ENCODE results near the gene SRGAP3.

The SRGAP3 gene

GRCh38 chr3:9030034-9030433, 219.4 kb downstream of the SRGAP3 start:
- H3K27ac ChIP-seq = no peak overlapping the region

GRCh38 chr3:9028134-9028533, 221.3 kb downstream of the SRGAP3 start:
- TF ChIP-seq CTCF (IDR thresholded peaks at IDR 0.05) (no peak), ZFX (IDR thresholded peaks at IDR 0.05; ENCODE audit: borderline replicate concordance) (no peak)
- H3K27ac ChIP-seq = no peak overlapping the region

More at GRCh38 chr3:9030034-9030433, 219.4 kb downstream of the SRGAP3 start:
- no peak for TF ChIP-seq ZFX (IDR thresholded peaks at IDR 0.05; ENCODE audit: borderline replicate concordance)
- no peak for TF ChIP-seq CTCF (IDR thresholded peaks at IDR 0.05)

- no peak for TF ChIP-seq CTCF (IDR thresholded peaks at IDR 0.05)
- no peak for TF ChIP-seq ZFX (IDR thresholded peaks at IDR 0.05; ENCODE audit: borderline replicate concordance)
- no peak overlapping the region for H3K27ac ChIP-seq
Observed at GRCh38 chr3:9026320-9027045, 223.0 kb downstream of the SRGAP3 start.

GRCh38 chr3:9024341-9024740, 225.1 kb downstream of the SRGAP3 start:
- H3K27ac ChIP-seq = no peak overlapping the region
- TF ChIP-seq ZFX (IDR thresholded peaks at IDR 0.05; ENCODE audit: borderline replicate concordance) = no peak
- TF ChIP-seq CTCF (IDR thresholded peaks at IDR 0.05) = no peak

GRCh38 chr3:9023226-9023590, 226.2 kb downstream of the SRGAP3 start:
- TF ChIP-seq ZFX (IDR thresholded peaks at IDR 0.05; ENCODE audit: borderline replicate concordance) (no peak), CTCF (IDR thresholded peaks at IDR 0.05) (no peak)
- no peak overlapping the region for H3K27ac ChIP-seq

- TF ChIP-seq CTCF (IDR thresholded peaks at IDR 0.05) = no peak
- TF ChIP-seq ZFX (IDR thresholded peaks at IDR 0.05; ENCODE audit: borderline replicate concordance) = no peak
- no peak overlapping the region for H3K27ac ChIP-seq
Observed at GRCh38 chr3:9022305-9023225, 226.9 kb downstream of the SRGAP3 start.
